Upper lobe of left lung (tissue), 6 donors: ENCODE data around the gene COA5. TPM values are rescaled to one million over a fixed set of nuclear protein-coding genes. Genes with fewer than 3 reads are reported as not detected.

Experiments
- ATAC-seq, 2 donors: fragments of 200-7000 bp; cut with Tn5 transposase; one replicate each; pipeline ENCODE4 v1.9.1; 2022; ENCODE audit warnings: mild to moderate bottlenecking in 2 of 2, moderate library complexity in 2 of 2; ENCODE audit not compliant: low FRiP score in 2 of 2
- DNase-seq, 2 donors: peaks; one replicate each; pipeline ENCODE4 v3.0.0-alpha.2; 2019 to 2020
- H3K27ac ChIP-seq, 4 donors: fragments of 200-600 bp; sonication (generic); one replicate each; pipeline ENCODE4 v1.5.1; 2016 to 2019
- H3K27me3 ChIP-seq, 4 donors: fragments of 200-600 bp; sonication (generic); one replicate each; pipeline ENCODE4 v1.5.1; 2017 to 2019
- H3K36me3 ChIP-seq, 4 donors: fragments of 200-600 bp; sonication (generic); one replicate each; pipeline ENCODE4 v1.5.1; 2016 to 2019
- H3K4me1 ChIP-seq, 4 donors: fragments of 200-600 bp; sonication (generic); one replicate each; pipeline ENCODE4 v1.5.1; 2018 to 2019
- H3K4me3 ChIP-seq, 4 donors: fragments of 200-600 bp; sonication (generic); one replicate each; pipeline ENCODE4 v1.5.1; 2017 to 2019; ENCODE audit warnings: mild to moderate bottlenecking in 2 of 4, moderate library complexity in 1 of 4
- H3K9me3 ChIP-seq, 4 donors: fragments of 200-600 bp; sonication (generic); one replicate each; pipeline ENCODE4 v1.5.1; 2018 to 2019
- CTCF ChIP-seq, 6 experiments: fragments of 450-650 bp in 4 of 6; fragments of 200-600 bp in 2 of 6; sonication (generic) in 2 of 6; IDR thresholded peaks; one replicate each; pipeline ENCODE4 v1.5.1; 2016 to 2019; ENCODE audit warnings: antibody characterized with exemption in 6 of 6
- EP300 ChIP-seq, 4 donors: sonication (generic); formaldehyde crosslinking; IDR thresholded peaks; one replicate each; pipeline ENCODE4 v1.5.1; 2017; ENCODE audit warnings: antibody characterized with exemption in 4 of 4, control low read depth in 2 of 4
- POLR2A ChIP-seq, 4 donors: fragments of 450-650 bp; IDR thresholded peaks; one replicate each; pipeline ENCODE4 v1.5.1; 2016 to 2017; ENCODE audit warnings: antibody characterized with exemption in 4 of 4, mild to moderate bottlenecking in 2 of 4
- POLR2AphosphoS5 ChIP-seq, 2 donors: sonication (generic); formaldehyde crosslinking; IDR thresholded peaks; one replicate each; pipeline ENCODE4 v1.5.1; 2017; ENCODE audit warnings: antibody characterized with exemption in 2 of 2
- WGBS, 2 donors: methylation state at CpG; one replicate each; pipeline ENCODE4 v1.1.5; 2017 to 2018; 5-methylcytosine and 5-hydroxymethylcytosine counted together
- total RNA-seq, 6 donors: library from RNA; depleted of rRNA in 4 of 6; stranded (reverse); fragments of >200 nt in 4 of 6; gene quantifications; one replicate each; pipeline versions ENCODE4 v1.1.0 to v1.2.1, GENCODE V29; 2016 to 2021
- donor health status: DM: no; HTN: no; CAD: no; lungs with moderate emphysema.
- donor health status: DM: no; HTN: yes; CAD: no; lungs with severe emphysema.

COA5 gene
- total RNA-seq, 6 donors from 2014 or later = 22.8 to 37.7 (median 27.0) TPM

- no peaks in the 10 kb centered on the region for H3K4me1 ChIP-seq
- H3K9me3 ChIP-seq = no peaks in the 10 kb centered on the region
- H3K27ac ChIP-seq = no peak overlapping the region
- no peak for TF ChIP-seq CTCF (IDR thresholded peaks at IDR 0.05)
- no peak for TF ChIP-seq POLR2AphosphoS5 (IDR thresholded peaks at IDR 0.05)
- no peak for TF ChIP-seq EP300 (IDR thresholded peaks at IDR 0.05)
- TF ChIP-seq POLR2A (IDR thresholded peaks at IDR 0.05) = no peak
- WGBS, 2 donors = 95 to 96% methylated on average over 7 of the region's 7 CpGs
- no peaks in the 10 kb centered on the region for H3K27me3 ChIP-seq
- ATAC-seq (no peak), DNase-seq (no peak)
- H3K36me3 ChIP-seq = peaks cover 0 to 66% (median 38%) of the 10 kb centered on the region in 4 donors
- no peak overlapping the region for H3K4me3 ChIP-seq
Observed at GRCh38 chr2:98583276-98583675, 25.0 kb downstream of the COA5 start.

- H3K9me3 ChIP-seq = no peaks in the 10 kb centered on the region
- 96% methylated on average over 9 of the region's 9 CpGs for WGBS, 2 donors
- TF ChIP-seq EP300 (IDR thresholded peaks at IDR 0.05) (no peak), CTCF (IDR thresholded peaks at IDR 0.05) (no peak), POLR2A (IDR thresholded peaks at IDR 0.05) (no peak), POLR2AphosphoS5 (IDR thresholded peaks at IDR 0.05) (no peak)
Observed at GRCh38 chr2:98582523-98582922, 25.8 kb downstream of the COA5 start.

GRCh38 chr2:98580656-98581284 is 27.5 kb downstream of the COA5 start:
- Histone ChIP-seq H3K4me1 (no peaks in the 10 kb centered on the region), H3K4me3 (no peak overlapping the region), H3K36me3 (peaks cover 0 to 67% (median 48%) of the 10 kb centered on the region in 4 donors), H3K9me3 (no peaks in the 10 kb centered on the region), H3K27me3 (no peaks in the 10 kb centered on the region), H3K27ac (no peak overlapping the region)
- ATAC-seq (no peak), DNase-seq (peak in 1 of 2 donors; percentile 48)
- WGBS, 2 donors = 86 to 90% methylated on average over 4 to 9 of the region's 10 CpGs
- TF ChIP-seq POLR2AphosphoS5 (IDR thresholded peaks at IDR 0.05) (no peak), POLR2A (IDR thresholded peaks at IDR 0.05) (no peak), EP300 (IDR thresholded peaks at IDR 0.05) (no peak), CTCF (IDR thresholded peaks at IDR 0.05) (no peak)

More at GRCh38 chr2:98582523-98582922, 25.8 kb downstream of the COA5 start:
- Histone ChIP-seq H3K27me3 (no peaks in the 10 kb centered on the region), H3K27ac (no peak overlapping the region), H3K4me1 (no peaks in the 10 kb centered on the region), H3K36me3 (peaks cover 0 to 73% (median 44%) of the 10 kb centered on the region in 4 donors), H3K4me3 (no peak overlapping the region)
- DNase-seq (no peak), ATAC-seq (no peak)

GRCh38 chr2:98579926-98580325 is 28.4 kb downstream of the COA5 start:
- no peaks in the 10 kb centered on the region for H3K9me3 ChIP-seq
- WGBS, 2 donors = 89 to 94% methylated on average over 6 to 7 of the region's 7 CpGs
- H3K36me3 ChIP-seq = peaks cover 0 to 74% (median 50%) of the 10 kb centered on the region in 4 donors
- no peak for DNase-seq
- H3K27ac ChIP-seq = no peak overlapping the region
- no peak for TF ChIP-seq POLR2AphosphoS5 (IDR thresholded peaks at IDR 0.05)
- no peak for TF ChIP-seq EP300 (IDR thresholded peaks at IDR 0.05)
- TF ChIP-seq CTCF (IDR thresholded peaks at IDR 0.05) = no peak
- no peak for TF ChIP-seq POLR2A (IDR thresholded peaks at IDR 0.05)
- no peaks in the 10 kb centered on the region for H3K27me3 ChIP-seq
- no peak overlapping the region for H3K4me3 ChIP-seq
- H3K4me1 ChIP-seq = no peaks in the 10 kb centered on the region
- ATAC-seq = no peak

- DNase-seq = no peak
- 94 to 97% methylated on average over 6 to 9 of the region's 9 CpGs for WGBS, 2 donors
- peaks cover 0 to 71% (median 55%) of the 10 kb centered on the region in 4 donors for H3K36me3 ChIP-seq
- H3K9me3 ChIP-seq = no peaks in the 10 kb centered on the region
- no peak for ATAC-seq
- TF ChIP-seq POLR2AphosphoS5 (IDR thresholded peaks at IDR 0.05) = no peak
- no peak for TF ChIP-seq CTCF (IDR thresholded peaks at IDR 0.05)
- no peak for TF ChIP-seq POLR2A (IDR thresholded peaks at IDR 0.05)
- H3K27me3 ChIP-seq = no peaks in the 10 kb centered on the region
- H3K27ac ChIP-seq = no peak overlapping the region
- H3K4me1 ChIP-seq = no peaks in the 10 kb centered on the region
- H3K4me3 ChIP-seq = no peak overlapping the region
Observed at GRCh38 chr2:98578231-98578630, 30.1 kb downstream of the COA5 start.
